OCI-LY7 (cell line): ENCODE measurements around the gene PAQR6. TPM values are rescaled to one million over a fixed set of nuclear protein-coding genes. Genes with fewer than 3 reads are reported as not detected.

Source experiments
- BruUV-seq: library from RNA; stranded (reverse); fragments of 400-500 nt; replicated peaks from 2 replicates; lab custom pipeline; 2021; lab: Mats Ljungman, UMichigan
- CTCF ChIA-PET: fragments of 300-600 bp; sonication (Branson Sonifier 250); formaldehyde crosslinking; loops from one replicate; lab custom pipeline; 2022; ENCODE audit warnings: antibody characterized with exemption; ENCODE audit not compliant: unreplicated experiment; lab: Charles Lee
- POLR2A ChIA-PET: fragments of 300-600 bp; sonication (Branson Sonifier 250); formaldehyde crosslinking; loops from one replicate; lab custom pipeline; 2022; ENCODE audit warnings: antibody characterized with exemption; lab: Charles Lee
- DNase-seq: peaks from one replicate; pipeline ENCODE4 v3.0.0-alpha.2; 2015; ENCODE audit warnings: low spot score
- H2AFZ ChIP-seq: fragments of 200-600 bp; sonication (generic), shearing (Covaris generic); 2 replicates; pipeline ENCODE4 v1.6.1; 2014; ENCODE audit warnings: mild to moderate bottlenecking, antibody characterized with exemption, low read length, moderate library complexity
- H3K27ac ChIP-seq: fragments of 200-600 bp; sonication (generic); 2 replicates; pipeline ENCODE4 v1.5.1; 2014; ENCODE audit warnings: mixed run types, low read depth, mild to moderate bottlenecking, moderate library complexity, low read length, inconsistent platforms; ENCODE audit not compliant: poor library complexity, severe bottlenecking
- H3K36me3 ChIP-seq: fragments of 200-600 bp; sonication (generic); 2 replicates; pipeline ENCODE4 v1.6.1; 2014; ENCODE audit warnings: mild to moderate bottlenecking, antibody characterized with exemption, low read length, moderate library complexity, mixed read lengths; ENCODE audit not compliant: insufficient read depth
- H3K4me1 ChIP-seq: fragments of 200-600 bp; sonication (generic); 2 replicates; pipeline ENCODE4 v1.5.1; 2014; ENCODE audit warnings: mild to moderate bottlenecking, low read length; ENCODE audit not compliant: insufficient read depth, poor library complexity, severe bottlenecking
- H3K4me2 ChIP-seq: fragments of 200-600 bp; sonication (generic); 2 replicates; pipeline ENCODE4 v1.6.1; 2014; ENCODE audit warnings: mild to moderate bottlenecking, low read length
- H3K4me3 ChIP-seq: fragments of 200-600 bp; sonication (generic); 2 replicates; pipeline ENCODE4 v1.5.1; 2014; ENCODE audit warnings: mild to moderate bottlenecking, low read depth, low read length; ENCODE audit not compliant: poor library complexity, severe bottlenecking
- H3K79me2 ChIP-seq: fragments of 200-600 bp; sonication (generic); 2 replicates; pipeline ENCODE4 v1.6.1; 2016; ENCODE audit warnings: low read depth, mild to moderate bottlenecking, low read length, moderate library complexity, mixed read lengths; ENCODE audit not compliant: insufficient read depth
- H3K9me2 ChIP-seq: fragments of 200-600 bp; sonication (generic); 2 replicates; pipeline ENCODE4 v1.6.1; 2016; ENCODE audit warnings: mild to moderate bottlenecking, low read length, mixed read lengths; ENCODE audit not compliant: insufficient read depth
- H3K9me3 ChIP-seq: fragments of 200-600 bp; sonication (generic); 2 replicates; pipeline ENCODE4 v1.6.1; 2014; ENCODE audit warnings: mild to moderate bottlenecking, mixed run types, low read length, mixed read lengths
- H4K20me1 ChIP-seq: fragments of 200-600 bp; sonication (generic); 2 replicates; pipeline ENCODE4 v1.6.1; 2014; ENCODE audit warnings: mild to moderate bottlenecking, antibody characterized with exemption, low read length, moderate library complexity, mixed read lengths; ENCODE audit not compliant: insufficient read depth
- CTCF ChIP-seq: fragments of 200-600 bp; sonication (generic); conservative IDR thresholded peaks from 2 replicates; pipeline ENCODE4 v1.5.1; 2014; ENCODE audit warnings: mild to moderate bottlenecking, antibody characterized with exemption, low read length, moderate library complexity, mixed read lengths
- EZH2phosphoT487 ChIP-seq: fragments of 200-600 bp; sonication (generic); IDR thresholded peaks from 2 replicates; pipeline ENCODE4 v1.6.1; 2018; ENCODE audit warnings: low read depth, borderline replicate concordance, mild to moderate bottlenecking, mixed run types, antibody characterized with exemption, low read length, moderate library complexity, mixed read lengths
- intact Hi-C: fragments of 100-400 bp; cut with micrococcal nuclease; formaldehyde crosslinking; loops from one replicate; pipeline ENCODE4 v1.10.0; 2022; ENCODE audit not compliant: unreplicated experiment
- total RNA-seq, 2 experiments: library from RNA; depleted of rRNA in 1 of 2; stranded (reverse); fragments of >200 nt in 1 of 2; shearing (Covaris generic) in 1 of 2; gene quantifications; 2 replicates each; pipeline ENCODE4 v1.2.3, GENCODE V29; 2014 to 2022

Gene PAQR6
- total RNA-seq, 2 experiments from 2014 or later = 4.2 to 15.7 TPM

DNA sequence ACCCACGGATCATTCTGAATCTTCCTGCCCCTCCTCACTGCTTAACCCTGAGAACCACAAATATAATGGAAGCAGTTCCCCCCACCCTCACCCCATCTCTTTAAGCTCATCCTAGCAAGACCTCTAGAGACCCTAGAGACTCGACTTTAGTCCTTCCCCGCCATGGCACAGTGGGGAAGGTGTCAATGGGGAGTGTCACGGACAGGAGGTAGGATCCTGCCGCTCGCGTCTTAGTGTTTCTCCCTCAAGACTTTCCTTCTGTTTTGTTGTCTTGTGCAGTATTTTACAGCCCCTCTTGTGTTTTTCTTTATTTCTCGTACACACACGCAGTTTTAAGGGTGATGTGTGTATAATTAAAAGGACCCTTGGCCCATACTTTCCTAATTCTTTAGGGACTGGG is 35.7 kb downstream of the PAQR6 start:
- peak overlapping the region; percentile 78 for H3K4me3 ChIP-seq
- H3K27ac ChIP-seq = peak overlapping the region; percentile 74
- H2AFZ ChIP-seq = peak overlapping the region; percentile 78; the same call in 1 of the 2 replicates
- POLR2A ChIA-PET = interaction anchor here (0.5 to 2.9 kb wide), 7 partner anchors 13 to 111 kb away, joined by 3 to 18 read pairs (median 9); no protein-coding TSS in a partner anchor
- intact Hi-C loops = loop anchor here (2.0 to 5.0 kb wide), 2 partner anchors 55 to 120 kb away; no protein-coding TSS in a partner anchor
- H4K20me1 ChIP-seq = no peaks in the 10 kb centered on the region
- peaks cover 25% of the 10 kb centered on the region for H3K79me2 ChIP-seq
- H3K36me3 ChIP-seq = peaks cover 58% of the 10 kb centered on the region
- peak overlapping the region; percentile 90 for H3K4me2 ChIP-seq
- no peak for DNase-seq
- no peaks in the 10 kb centered on the region for H3K9me3 ChIP-seq
- CTCF ChIA-PET = interaction anchor here (1.0 kb wide), 1 partner anchor 18 kb away, joined by 4 read pairs; the partner anchor contains the start of gene SLC25A44
- peaks cover 16% of the 10 kb centered on the region for H3K4me1 ChIP-seq
- H3K9me2 ChIP-seq = no peaks in the 10 kb centered on the region
- no TSS peak for BruUV-seq
- TF ChIP-seq EZH2phosphoT487 = no peak
- no peak for TF ChIP-seq CTCF

DNA sequence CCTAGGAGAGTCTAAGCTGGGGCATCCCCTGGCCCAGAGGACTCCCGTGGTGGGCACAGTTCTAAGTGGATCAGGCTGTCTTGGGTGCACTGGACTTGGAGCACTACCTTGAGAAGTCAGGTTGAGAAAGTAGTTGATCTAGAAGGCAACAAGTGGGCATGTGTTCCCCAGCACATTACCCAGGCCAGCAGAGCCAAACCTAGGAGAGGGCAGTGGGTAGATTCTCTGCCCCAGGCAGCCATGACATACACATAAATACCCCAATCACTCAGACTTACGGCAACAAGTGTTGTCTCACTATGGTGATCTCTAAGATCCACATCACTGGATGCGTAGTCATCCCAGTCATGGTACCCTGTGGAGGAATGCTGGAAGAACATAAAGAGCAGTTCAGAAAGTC is 36.6 kb downstream of the PAQR6 start:
- H3K4me2 ChIP-seq = no peak overlapping the region
- H3K4me1 ChIP-seq = peaks cover 16% of the 10 kb centered on the region
- BruUV-seq = no TSS peak
- ChIA-PET CTCF (no interaction called here), POLR2A (interaction anchor here (0.8 to 2.9 kb wide), 2 partner anchors 59 to 61 kb away, joined by 3 to 9 read pairs; no protein-coding TSS in a partner anchor)
- TF ChIP-seq EZH2phosphoT487 = no peak
- TF ChIP-seq CTCF = no peak
- H3K36me3 ChIP-seq = peaks cover 65% of the 10 kb centered on the region
- peaks cover 25% of the 10 kb centered on the region for H3K79me2 ChIP-seq
- DNase-seq = no peak
- H3K9me3 ChIP-seq = no peaks in the 10 kb centered on the region
- H3K9me2 ChIP-seq = no peaks in the 10 kb centered on the region
- H2AFZ ChIP-seq = no peak overlapping the region
- H4K20me1 ChIP-seq = no peaks in the 10 kb centered on the region
- no peak overlapping the region for H3K27ac ChIP-seq
- intact Hi-C loops = loop anchor here (5.0 kb wide), 1 partner anchor 119 kb away; no protein-coding TSS in a partner anchor
- no peak overlapping the region for H3K4me3 ChIP-seq

DNA sequence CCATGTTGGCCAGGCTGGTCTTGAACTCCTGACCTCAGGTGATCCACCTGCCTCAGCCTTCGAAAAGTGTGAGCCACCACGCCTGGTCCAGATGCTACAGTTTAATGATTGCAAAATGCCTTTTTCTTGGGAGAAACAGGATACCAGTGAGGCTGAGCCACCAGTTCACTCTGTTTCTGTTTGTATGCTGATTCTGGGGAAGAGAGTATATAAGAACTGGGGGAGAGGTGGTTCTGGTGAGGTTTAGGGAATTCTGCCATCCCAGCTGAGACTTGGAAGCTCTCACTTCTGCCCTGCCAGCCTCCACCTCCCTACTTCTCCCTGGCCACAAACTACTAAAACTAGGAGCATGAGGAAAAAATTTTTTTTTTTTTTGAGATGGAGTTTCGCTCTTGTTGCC is 43.2 kb downstream of the PAQR6 start:
- Histone ChIP-seq H3K36me3 (peaks cover 86% of the 10 kb centered on the region), H3K79me2 (peaks cover 14% of the 10 kb centered on the region; the same call in 1 of the 2 replicates), H3K4me3 (no peak overlapping the region), H3K4me2 (no peak overlapping the region), H3K9me2 (no peaks in the 10 kb centered on the region), H3K27ac (no peak overlapping the region), H4K20me1 (no peaks in the 10 kb centered on the region), H3K4me1 (no peaks in the 10 kb centered on the region), H3K9me3 (no peaks in the 10 kb centered on the region), H2AFZ (no peak overlapping the region)
- POLR2A ChIA-PET = no interaction called here
- CTCF ChIA-PET = no interaction called here
- intact Hi-C loops = no loop called here
- no TSS peak for BruUV-seq
- no peak for DNase-seq
- TF ChIP-seq EZH2phosphoT487 (no peak), CTCF (no peak)
